Muscle of arm (tissue), 12 donors: Measurements from ENCODE around the gene ERGIC3. TPM values are rescaled to one million over a fixed set of nuclear protein-coding genes. Genes with fewer than 3 reads are reported as not detected.

Source experiments
- DNase-seq: peaks from one replicate; pipeline ENCODE4 v3.0.0-alpha.2; 2013
- polyA plus RNA-seq, 12 donors: library from polyadenylated mRNA; unstranded; fragments of 120-200 nt; gene quantifications; one replicate each; pipeline ENCODE4 v1.2.1, GENCODE V29; 2013; ENCODE audit not compliant: insufficient read length in 12 of 12

Gene ERGIC3
- polyA plus RNA-seq, 12 donors = 192 to 242 (median 216) TPM; not detected in 1

DNA sequence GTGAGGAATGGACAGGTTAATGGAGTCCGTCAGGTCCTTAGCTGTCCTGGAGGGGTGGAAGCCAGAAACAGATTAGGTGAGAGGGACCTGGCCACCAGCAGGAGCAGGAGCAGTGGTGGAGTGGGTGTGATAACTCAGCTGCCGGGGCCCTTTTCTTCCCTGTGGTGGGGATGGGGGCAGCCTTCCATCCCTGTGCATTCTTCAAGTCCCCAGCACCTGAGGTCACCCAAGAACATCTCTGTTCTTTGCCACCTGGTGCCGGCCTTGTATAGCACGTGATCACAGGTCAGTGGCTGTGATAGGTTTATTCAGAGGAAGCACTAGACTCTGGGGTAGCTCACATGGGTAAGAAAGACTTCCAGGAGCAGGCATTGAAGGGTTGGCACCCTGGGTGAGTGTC is 16.6 kb downstream of the ERGIC3 start:
- DNase-seq = no peak

- no peak for DNase-seq
Observed at GRCh38 chr20:35559042-35559693, 17.3 kb downstream of the ERGIC3 start.

DNA sequence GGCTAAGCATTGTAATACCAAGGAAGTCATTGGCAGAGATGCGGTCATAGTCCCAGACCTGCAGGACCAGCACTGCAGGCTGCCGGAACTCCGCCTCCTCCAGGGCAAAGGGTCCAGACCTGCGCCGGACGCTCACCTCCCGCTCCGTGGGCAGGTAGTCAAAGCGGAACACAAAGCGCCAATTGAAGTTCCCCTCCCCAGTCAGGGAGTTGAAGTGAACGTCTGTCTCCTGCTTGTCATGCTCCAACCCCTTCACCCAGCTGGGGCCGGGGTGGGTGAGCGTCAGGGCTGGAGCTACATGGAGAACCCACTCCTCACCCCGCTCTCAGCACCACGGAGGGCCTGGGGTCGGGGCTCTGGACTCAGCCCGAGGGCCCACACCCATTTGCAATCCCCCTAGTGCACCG is 18.2 kb downstream of the ERGIC3 start:
- no peak for DNase-seq

- DNase-seq = no peak
Observed at GRCh38 chr20:35560541-35560940, 18.7 kb downstream of the ERGIC3 start.

DNA sequence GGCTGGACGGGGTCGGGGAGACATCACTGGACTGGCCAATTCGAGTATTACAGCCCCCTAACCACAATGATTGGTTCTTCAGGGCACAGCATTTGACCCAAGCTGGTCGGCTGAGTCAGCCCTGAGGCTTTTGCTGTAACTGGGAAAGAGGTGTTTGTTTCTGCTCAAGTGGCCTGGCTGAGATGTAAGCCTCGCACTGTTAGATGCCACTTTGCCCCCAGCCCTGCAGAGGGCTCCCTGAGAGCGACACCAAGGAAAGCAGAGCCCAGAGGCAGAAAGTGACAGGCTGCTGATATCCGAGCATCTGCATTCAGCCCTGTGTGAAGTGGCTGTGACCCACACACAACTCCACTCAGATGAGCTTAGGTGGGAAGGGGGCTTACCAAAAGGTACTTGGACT is 19.4 kb downstream of the ERGIC3 start:
- no peak for DNase-seq

GRCh38 chr20:35561671-35562070 is 19.8 kb downstream of the ERGIC3 start:
- no peak for DNase-seq

GRCh38 chr20:35562541-35563110 is 20.7 kb downstream of the ERGIC3 start:
- no peak for DNase-seq

- no peak for DNase-seq
Observed at GRCh38 chr20:35563834-35564233, 22.0 kb downstream of the ERGIC3 start.

- DNase-seq = no peak
Observed at GRCh38 chr20:35564905-35565304, 23.0 kb downstream of the ERGIC3 start.

- no peak for DNase-seq
Observed at GRCh38 chr20:35568645-35569044, 26.8 kb downstream of the ERGIC3 start.

DNA sequence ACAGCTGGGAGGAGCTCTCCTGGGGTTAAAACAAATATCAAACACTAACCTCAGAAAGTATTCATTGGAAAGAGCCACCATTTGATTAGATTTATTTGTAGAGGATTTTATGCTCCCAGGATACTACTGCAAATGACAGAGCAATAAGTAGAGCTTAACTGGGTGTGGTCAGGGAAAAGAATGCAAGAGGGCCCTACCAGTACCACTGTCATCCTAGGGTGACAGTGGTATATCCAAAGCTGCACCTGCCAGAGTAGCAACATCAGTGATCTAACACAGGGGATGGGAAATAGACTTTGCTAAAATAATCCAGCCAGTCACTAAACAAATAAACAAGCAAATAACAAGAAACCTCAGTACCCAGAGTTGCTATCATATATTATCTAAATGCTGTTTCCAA is 29.7 kb downstream of the ERGIC3 start:
- no peak for DNase-seq

- no peak for DNase-seq
Observed at GRCh38 chr20:35572838-35573237, 31.0 kb downstream of the ERGIC3 start.

DNA sequence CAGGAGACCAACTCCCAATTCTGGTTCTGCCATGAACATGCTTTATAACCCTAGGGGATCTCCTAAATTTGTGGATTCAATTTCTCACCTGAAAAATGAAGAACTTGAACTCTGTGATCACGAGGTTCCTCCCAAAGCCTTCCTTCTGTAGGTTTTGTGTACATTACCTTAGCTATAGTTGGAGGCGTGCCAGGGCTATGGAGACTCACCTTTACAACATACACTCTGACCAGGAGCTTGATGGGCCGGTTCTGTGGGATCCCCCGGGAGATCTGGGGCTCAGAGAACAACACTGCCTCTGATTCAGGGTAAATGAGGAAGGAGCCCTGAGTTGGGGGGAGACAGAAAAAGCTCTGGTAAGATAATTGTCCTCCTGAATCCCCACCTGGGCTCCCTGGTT is 34.1 kb downstream of the ERGIC3 start:
- no peak for DNase-seq

GRCh38 chr20:35576816-35577215 is 34.9 kb downstream of the ERGIC3 start:
- DNase-seq = no peak

- DNase-seq = no peak
Observed at GRCh38 chr20:35578469-35578868, 36.6 kb downstream of the ERGIC3 start.

- DNase-seq = no peak
Observed at GRCh38 chr20:35579196-35579595, 37.3 kb downstream of the ERGIC3 start.

DNA sequence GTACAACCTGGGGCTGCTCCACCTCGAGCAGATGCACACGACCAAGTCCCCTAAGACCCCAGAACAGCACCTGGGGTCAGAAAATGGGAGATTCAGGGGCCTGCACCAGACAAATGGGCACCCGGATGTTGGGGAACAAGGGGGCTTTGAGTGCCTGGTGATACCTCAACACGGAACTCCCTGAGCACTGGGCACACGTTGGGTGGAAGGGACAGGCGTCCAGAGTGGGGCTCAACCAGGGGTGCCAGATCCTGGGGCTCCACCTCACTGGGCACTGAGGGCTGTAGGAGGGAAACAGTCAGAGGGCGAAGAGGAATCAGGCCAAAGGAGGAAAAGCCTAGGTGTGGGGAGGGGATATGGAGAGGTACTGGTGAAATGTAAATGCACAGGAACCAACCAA is 40.3 kb downstream of the ERGIC3 start:
- DNase-seq = no peak

GRCh38 chr20:35582741-35583404 is 41.0 kb downstream of the ERGIC3 start:
- no peak for DNase-seq

- no peak for DNase-seq
Observed at GRCh38 chr20:35583636-35584560, 42.0 kb downstream of the ERGIC3 start.

DNA sequence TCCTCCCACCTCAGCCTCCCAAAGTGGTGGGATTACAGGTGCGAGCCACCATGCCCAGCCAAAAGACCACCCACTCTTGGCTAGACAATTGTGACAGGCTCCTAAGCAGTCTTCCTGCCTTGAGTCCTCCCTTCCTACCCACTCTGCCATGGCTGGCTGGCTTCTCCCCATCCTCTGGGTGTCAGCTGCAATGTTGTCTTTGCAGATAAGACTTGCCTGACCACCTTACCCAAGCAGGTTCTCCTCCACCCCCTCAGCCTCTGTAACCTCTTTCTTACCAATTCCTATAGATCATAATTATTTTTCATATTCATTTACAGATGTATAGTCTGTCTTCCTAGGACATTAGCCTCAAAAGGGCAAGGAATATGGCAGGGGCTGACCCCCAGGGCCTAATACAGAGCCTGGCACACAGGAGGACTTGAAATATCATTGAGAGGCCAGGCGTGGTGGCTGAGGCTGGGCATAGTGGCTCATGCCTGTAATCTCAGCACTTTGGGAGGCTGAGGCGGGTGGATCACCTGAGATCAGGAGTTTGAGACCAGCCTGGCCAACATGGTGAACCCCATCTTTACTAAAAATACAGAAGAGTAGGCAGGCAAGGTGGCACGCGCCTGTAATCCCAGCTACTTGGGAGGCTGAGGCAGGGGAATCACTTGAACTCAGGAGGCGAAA is 45.0 kb downstream of the ERGIC3 start:
- DNase-seq = no peak

- no peak for DNase-seq
Observed at GRCh38 chr20:35587436-35587835, 45.6 kb downstream of the ERGIC3 start.

DNA sequence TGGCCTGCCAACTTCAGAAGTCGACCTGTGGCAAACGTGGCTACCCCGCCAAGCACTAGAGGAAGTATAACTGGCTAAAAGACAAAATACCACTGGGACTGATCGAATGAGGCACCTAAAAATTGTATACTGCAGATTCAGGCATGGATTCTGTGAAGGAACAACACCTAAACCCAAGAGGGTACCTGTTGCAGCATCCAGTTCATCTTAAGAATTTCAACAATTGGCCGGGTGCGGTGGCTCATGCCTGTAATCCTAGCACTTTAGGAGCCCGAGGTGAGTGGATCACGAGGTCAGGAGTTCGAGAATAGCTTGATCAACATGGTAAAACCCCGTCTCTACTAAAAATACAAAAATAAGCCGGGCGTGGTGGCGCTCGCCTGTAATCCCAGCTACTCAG is 46.5 kb downstream of the ERGIC3 start:
- no peak for DNase-seq
